SU-DHL-6 (cell line): ENCODE measurements around the gene CNOT1.
"Not testable (repeated sequence)": the region's sequence is repeated elsewhere in the genome, so short reads cannot be mapped to it uniquely, and the experiment has no call there.

Experiments used
- H2AFZ ChIP-seq: fragments of 200-600 bp; sonication (generic); 2 replicates; pipeline ENCODE4 v1.6.1; 2014; ENCODE audit warnings: low read depth, mild to moderate bottlenecking, moderate library complexity, mixed read lengths, antibody characterized with exemption, low read length; ENCODE audit not compliant: severe bottlenecking
- H3F3A ChIP-seq: fragments of 200-600 bp; shearing (Covaris generic); 2 replicates; pipeline ENCODE4 v1.6.0; 2016; ENCODE audit warnings: antibody characterized with exemption, mild to moderate bottlenecking; ENCODE audit not compliant: insufficient read depth
- H3K27ac ChIP-seq: fragments of 200-600 bp; sonication (generic); 2 replicates; pipeline ENCODE4 v1.5.1; 2016; ENCODE audit warnings: low read depth, mild to moderate bottlenecking, low read length, moderate library complexity, mixed read lengths
- H3K27me3 ChIP-seq: fragments of 200-600 bp; sonication (generic), shearing (Covaris generic); 2 replicates; pipeline ENCODE4 v1.6.0; 2014; ENCODE audit warnings: mild to moderate bottlenecking, low read length
- H3K36me3 ChIP-seq: fragments of 200-600 bp; sonication (generic); 2 replicates; pipeline ENCODE4 v1.6.1; 2014; ENCODE audit warnings: mild to moderate bottlenecking, low read length, mixed read lengths
- H3K4me2 ChIP-seq: fragments of 300-600, 200-600 bp; shearing (Covaris generic), sonication (generic); 2 replicates; pipeline ENCODE4 v1.6.0; 2014; ENCODE audit warnings: low read length, low read depth, mild to moderate bottlenecking; ENCODE audit not compliant: poor library complexity, severe bottlenecking
- H3K4me3 ChIP-seq: fragments of 200-600 bp; sonication (generic); 2 replicates; pipeline ENCODE4 v1.5.1; 2014; ENCODE audit warnings: antibody characterized with exemption, low read length, mild to moderate bottlenecking, mixed read lengths; ENCODE audit not compliant: insufficient read depth, poor library complexity, severe bottlenecking
- H3K79me2 ChIP-seq: fragments of 200-600 bp; sonication (generic); 2 replicates; pipeline ENCODE4 v1.6.1; 2014; ENCODE audit warnings: mild to moderate bottlenecking, low read length, moderate library complexity; ENCODE audit not compliant: insufficient read depth
- H3K9ac ChIP-seq: fragments of 200-600 bp; sonication (generic); 2 replicates; pipeline ENCODE4 v1.7.0; 2014; ENCODE audit warnings: mild to moderate bottlenecking, low read length
- H3K9me2 ChIP-seq: fragments of 200-600 bp; sonication (generic); replicated peaks from 2 replicates; pipeline ENCODE4 v1.6.1; 2014; ENCODE audit warnings: low read length; ENCODE audit not compliant: insufficient read depth
- H3K9me3 ChIP-seq: fragments of 200-600 bp; sonication (generic); 2 replicates; pipeline ENCODE4 v1.6.1; 2014; ENCODE audit warnings: low read length, mixed read lengths; ENCODE audit not compliant: insufficient read depth
- H4K20me1 ChIP-seq: fragments of 200-600 bp; sonication (generic); 2 replicates; pipeline ENCODE4 v1.6.1; 2014; ENCODE audit warnings: low read depth, mild to moderate bottlenecking, antibody characterized with exemption, low read length, moderate library complexity, mixed read lengths
- CTCF ChIP-seq: fragments of 200-600 bp; sonication (generic); IDR thresholded peaks from one replicate; pipeline ENCODE4 v1.5.1; 2017; ENCODE audit warnings: antibody characterized with exemption, mild to moderate bottlenecking, low read length, moderate library complexity; ENCODE audit not compliant: insufficient read depth, poor library complexity, severe bottlenecking
- EZH2phosphoT487 ChIP-seq: fragments of 200-600 bp; sonication (generic), shearing (Covaris generic); conservative IDR thresholded peaks from 2 replicates; pipeline ENCODE4 v1.6.1; 2018; ENCODE audit warnings: mild to moderate bottlenecking, antibody characterized with exemption, low read length, moderate library complexity, mixed read lengths

Gene CNOT1

GRCh38 chr16:58661199-58661830, 31.7 kb upstream of the CNOT1 start:
- Histone ChIP-seq H3K4me3 (no peak overlapping the region), H3K9me2 (no peaks in the 10 kb centered on the region), H4K20me1 (no peaks in the 10 kb centered on the region), H3K9me3 (no peaks in the 10 kb centered on the region), H3K79me2 (no peaks in the 10 kb centered on the region), H3K36me3 (no peaks in the 10 kb centered on the region), H2AFZ (no peak overlapping the region), H3F3A (no peaks in the 10 kb centered on the region), H3K9ac (no peak overlapping the region), H3K27me3 (no peaks in the 10 kb centered on the region), H3K4me2 (no peak overlapping the region), H3K27ac (no peak overlapping the region)
- peak; percentile 41 for TF ChIP-seq CTCF
- no peak for TF ChIP-seq EZH2phosphoT487

- H3K9me3 ChIP-seq, H3K9ac ChIP-seq, H3K27ac ChIP-seq, H3K4me2 ChIP-seq, H3K9me2 ChIP-seq, H4K20me1 ChIP-seq, H3K4me3 ChIP-seq, H3K27me3 ChIP-seq, H3K79me2 ChIP-seq, H2AFZ ChIP-seq, H3F3A ChIP-seq, H3K36me3 ChIP-seq: not testable (repeated sequence)
Observed at GRCh38 chr16:58659911-58660310, 30.3 kb upstream of the CNOT1 start.

- H3K4me3 ChIP-seq = no peak overlapping the region
- no peaks in the 10 kb centered on the region for H3K9me3 ChIP-seq
- H3K9me2 ChIP-seq = no peaks in the 10 kb centered on the region
- no peak overlapping the region for H3K9ac ChIP-seq
- no peak overlapping the region for H2AFZ ChIP-seq
- no peaks in the 10 kb centered on the region for H3K27me3 ChIP-seq
- TF ChIP-seq CTCF = no peak
- TF ChIP-seq EZH2phosphoT487 = no peak
- H4K20me1 ChIP-seq = no peaks in the 10 kb centered on the region
- H3F3A ChIP-seq = no peaks in the 10 kb centered on the region
- no peak overlapping the region for H3K4me2 ChIP-seq
- no peaks in the 10 kb centered on the region for H3K79me2 ChIP-seq
- no peaks in the 10 kb centered on the region for H3K36me3 ChIP-seq
- no peak overlapping the region for H3K27ac ChIP-seq
Observed at GRCh38 chr16:58658796-58659211, 29.2 kb upstream of the CNOT1 start.

GRCh38 chr16:58656899-58657298, 27.3 kb upstream of the CNOT1 start:
- no peaks in the 10 kb centered on the region for H4K20me1 ChIP-seq
- TF ChIP-seq EZH2phosphoT487 (no peak), CTCF (no peak)
- no peaks in the 10 kb centered on the region for H3K9me3 ChIP-seq

More at GRCh38 chr16:58656899-58657298, 27.3 kb upstream of the CNOT1 start:
- Histone ChIP-seq H3F3A (no peaks in the 10 kb centered on the region), H3K9me2 (no peaks in the 10 kb centered on the region), H3K27me3 (no peaks in the 10 kb centered on the region), H3K9ac (no peak overlapping the region), H3K4me2 (no peak overlapping the region), H3K79me2 (no peaks in the 10 kb centered on the region), H3K4me3 (no peak overlapping the region), H3K27ac (no peak overlapping the region), H2AFZ (no peak overlapping the region), H3K36me3 (no peaks in the 10 kb centered on the region)
